Tibial nerve (tissue), 4 donors: ENCODE measurements around the gene SLC35G6. TPM values are rescaled to one million over a fixed set of nuclear protein-coding genes. Genes with fewer than 3 reads are reported as not detected.

Experiments used
- DNase-seq, 2 donors: peaks; one replicate each; pipeline ENCODE4 v3.0.0-alpha.2; 2019; ENCODE audit warnings: low spot score in 2 of 2
- H3K27ac ChIP-seq, 4 donors: fragments of 200-600 bp; sonication (generic) in 3 of 4; one replicate each; pipeline ENCODE4 v1.5.1; 2017 to 2019; ENCODE audit warnings: mild to moderate bottlenecking in 1 of 4
- H3K27me3 ChIP-seq, 2 donors: fragments of 200-600 bp; sonication (generic) in 1 of 2; one replicate each; pipeline versions ENCODE4 v1.5.1 to v1.6.0; 2017 to 2019
- H3K36me3 ChIP-seq, 3 donors: fragments of 200-600 bp; sonication (generic); one replicate each; pipeline ENCODE4 v1.5.1; 2018 to 2019
- H3K4me1 ChIP-seq, 4 donors: fragments of 200-600 bp; sonication (generic) in 3 of 4; one replicate each; pipeline ENCODE4 v1.5.1; 2017 to 2019
- H3K4me3 ChIP-seq, 4 donors: fragments of 200-600 bp; sonication (generic) in 3 of 4; one replicate each; pipeline ENCODE4 v1.5.1; 2017 to 2019; ENCODE audit warnings: mild to moderate bottlenecking in 1 of 4, moderate library complexity in 1 of 4
- H3K9me3 ChIP-seq, 4 donors: fragments of 200-600 bp; sonication (generic) in 3 of 4; one replicate each; pipeline ENCODE4 v1.5.1; 2017 to 2019
- EP300 ChIP-seq, 2 donors: sonication (generic); formaldehyde crosslinking; IDR thresholded peaks; one replicate each; pipeline ENCODE4 v1.6.1; 2017; ENCODE audit warnings: antibody characterized with exemption in 2 of 2, mild to moderate bottlenecking in 1 of 2
- POLR2A ChIP-seq, 2 donors: fragments of 450-650 bp; IDR thresholded peaks; one replicate each; pipeline ENCODE4 v1.6.1; 2017; ENCODE audit warnings: antibody characterized with exemption in 2 of 2, mild to moderate bottlenecking in 2 of 2, moderate library complexity in 2 of 2
- WGBS, 2 donors: methylation state at CpG; one replicate each; pipeline ENCODE4 v1.1.5; 2018; 5-methylcytosine and 5-hydroxymethylcytosine counted together
- total RNA-seq, 4 donors: library from RNA; depleted of rRNA; stranded (reverse); fragments of >200 nt; gene quantifications; one replicate each; pipeline ENCODE4 v1.1.0, GENCODE V29; 2016
- TF ChIP-seq, protein P1 (sequence below), 5 experiments: fragments of 200-600 bp in 3 of 5; fragments of 450-650 bp in 2 of 5; sonication (generic) in 3 of 5; IDR thresholded peaks; one replicate each; pipeline ENCODE4 v1.5.1; 2016 to 2019; ENCODE audit warnings: antibody characterized with exemption in 5 of 5, mild to moderate bottlenecking in 3 of 5, moderate library complexity in 2 of 5

SLC35G6 gene
- total RNA-seq, 4 donors from 2014 or later = not detected

DNA sequence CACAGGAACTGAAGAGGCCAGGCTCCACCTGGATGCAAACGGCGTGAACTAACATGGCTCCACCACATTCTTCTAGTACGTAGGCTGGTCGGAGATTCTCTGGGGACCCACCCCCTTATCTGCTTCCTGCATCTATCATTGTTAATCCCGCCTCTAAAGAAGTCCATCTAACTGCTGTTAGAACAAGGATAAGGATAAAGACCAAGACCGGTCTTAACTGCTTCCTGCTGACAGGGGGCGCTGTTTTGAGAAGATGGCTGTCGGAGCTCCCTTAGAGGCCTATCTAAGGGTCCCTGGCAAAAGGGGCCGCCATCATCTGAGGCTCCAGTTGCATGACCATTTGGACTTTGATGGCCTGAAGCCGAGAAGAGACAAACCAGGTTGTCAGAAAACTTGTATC lies 41.8 kb downstream of the SLC35G6 start:
- TF ChIP-seq, protein P1, sequence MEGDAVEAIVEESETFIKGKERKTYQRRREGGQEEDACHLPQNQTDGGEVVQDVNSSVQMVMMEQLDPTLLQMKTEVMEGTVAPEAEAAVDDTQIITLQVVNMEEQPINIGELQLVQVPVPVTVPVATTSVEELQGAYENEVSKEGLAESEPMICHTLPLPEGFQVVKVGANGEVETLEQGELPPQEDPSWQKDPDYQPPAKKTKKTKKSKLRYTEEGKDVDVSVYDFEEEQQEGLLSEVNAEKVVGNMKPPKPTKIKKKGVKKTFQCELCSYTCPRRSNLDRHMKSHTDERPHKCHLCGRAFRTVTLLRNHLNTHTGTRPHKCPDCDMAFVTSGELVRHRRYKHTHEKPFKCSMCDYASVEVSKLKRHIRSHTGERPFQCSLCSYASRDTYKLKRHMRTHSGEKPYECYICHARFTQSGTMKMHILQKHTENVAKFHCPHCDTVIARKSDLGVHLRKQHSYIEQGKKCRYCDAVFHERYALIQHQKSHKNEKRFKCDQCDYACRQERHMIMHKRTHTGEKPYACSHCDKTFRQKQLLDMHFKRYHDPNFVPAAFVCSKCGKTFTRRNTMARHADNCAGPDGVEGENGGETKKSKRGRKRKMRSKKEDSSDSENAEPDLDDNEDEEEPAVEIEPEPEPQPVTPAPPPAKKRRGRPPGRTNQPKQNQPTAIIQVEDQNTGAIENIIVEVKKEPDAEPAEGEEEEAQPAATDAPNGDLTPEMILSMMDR (IDR thresholded peaks at IDR 0.05) = peak in 4 of 5 experiments; percentile 21 to 40 (median 30)
- TF ChIP-seq EP300 (IDR thresholded peaks at IDR 0.05) = no peak
- TF ChIP-seq POLR2A (IDR thresholded peaks at IDR 0.05) = no peak
- Histone ChIP-seq H3K4me1 (no peaks in the 10 kb centered on the region), H3K4me3 (no peak overlapping the region), H3K27me3 (no peaks in the 10 kb centered on the region), H3K36me3 (no peaks in the 10 kb centered on the region), H3K9me3 (peaks cover 0 to 2% (median 0%) of the 10 kb centered on the region in 4 donors), H3K27ac (no peak overlapping the region)
- peak in 1 of 2 donors; percentile 13 for DNase-seq
- WGBS, 2 donors = 42 to 43% methylated on average over 10 of the region's 10 CpGs

DNA sequence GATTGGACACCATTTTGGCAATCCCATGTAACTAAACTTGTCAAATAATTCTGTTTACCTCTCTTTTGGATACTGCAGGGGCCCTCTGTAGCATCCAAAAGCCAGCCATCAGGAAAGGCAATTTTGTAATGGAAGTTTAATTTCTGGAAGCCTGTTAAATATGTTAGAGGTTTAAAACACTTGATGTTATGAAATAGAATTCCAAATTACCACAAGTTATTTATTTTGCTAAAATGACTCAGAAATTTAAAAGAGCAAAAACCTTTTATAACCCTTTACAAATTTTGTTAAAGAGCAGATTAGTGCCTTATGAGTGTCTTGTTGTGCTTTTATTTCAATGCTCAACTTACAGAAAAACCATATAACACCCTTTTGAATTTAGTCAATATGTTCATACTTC lies 47.6 kb downstream of the SLC35G6 start:
- no peak for DNase-seq
- TF ChIP-seq EP300 (IDR thresholded peaks at IDR 0.05) (no peak), POLR2A (IDR thresholded peaks at IDR 0.05) (no peak)
- TF ChIP-seq, protein P1 (IDR thresholded peaks at IDR 0.05) = no peak
- no peaks in the 10 kb centered on the region for H3K4me1 ChIP-seq

GRCh38 chr17:7530023-7530900 lies 49.0 kb downstream of the SLC35G6 start:
- no peak overlapping the region for H3K27ac ChIP-seq
- no peaks in the 10 kb centered on the region for H3K36me3 ChIP-seq
- no peaks in the 10 kb centered on the region for H3K27me3 ChIP-seq
- no peaks in the 10 kb centered on the region for H3K4me1 ChIP-seq
- H3K9me3 ChIP-seq = peaks cover 0 to 26% (median 6%) of the 10 kb centered on the region in 4 donors
- no peak overlapping the region for H3K4me3 ChIP-seq
- TF ChIP-seq EP300 (IDR thresholded peaks at IDR 0.05) (no peak), POLR2A (IDR thresholded peaks at IDR 0.05) (no peak)
- TF ChIP-seq, protein P1 (IDR thresholded peaks at IDR 0.05) = no peak
- WGBS, 2 donors = 90 to 91% methylated on average over 6 of the region's 6 CpGs
- DNase-seq = no peak

More for the DNA sequence above, 47.6 kb downstream of the SLC35G6 start:
- no peaks in the 10 kb centered on the region for H3K27me3 ChIP-seq
- no peak overlapping the region for H3K4me3 ChIP-seq
- H3K9me3 ChIP-seq = peaks cover 0 to 26% (median 6%) of the 10 kb centered on the region in 4 donors
- no peak overlapping the region for H3K27ac ChIP-seq
- H3K36me3 ChIP-seq = no peaks in the 10 kb centered on the region

Other genes starting within 250 kb of the SLC35G6 start
- gene DVL2, start 246.9 kb upstream of the SLC35G6 start, total RNA-seq = 10 to 100 TPM; 41.4 to 51.2 (median 46.7) TPM
- 10 to 100 TPM; 20.3 to 29.7 (median 23.3) TPM for gene PHF23, start 242.0 kb upstream of the SLC35G6 start, total RNA-seq
- gene GABARAP, start 239.0 kb upstream of the SLC35G6 start, total RNA-seq = 100 to 1,000 TPM; 402 to 515 (median 456) TPM
- gene CTDNEP1, start 229.7 kb upstream of the SLC35G6 start, total RNA-seq = 10 to 100 TPM; 38.5 to 82.2 (median 65.9) TPM
- gene ELP5, start 229.2 kb upstream of the SLC35G6 start, total RNA-seq = 10 to 100 TPM; 21.9 to 28.7 (median 25.0) TPM
- gene CLDN7, start 219.0 kb upstream of the SLC35G6 start, total RNA-seq = 1 to 10 TPM in 3 of 4 donors, not detected in 1; 2.0 to 5.9 (median 2.4) TPM
- gene SLC2A4, start 199.7 kb upstream of the SLC35G6 start, total RNA-seq = 10 to 100 TPM in 1 of 4 donors, 1 to 10 TPM in 3; 5.2 to 20.1 (median 6.2) TPM
- 1 to 10 TPM in 1 of 4 donors, under 1 TPM in 3; under 0.01 to 2.1 (median 0.52) TPM for gene YBX2, start 186.8 kb upstream of the SLC35G6 start, total RNA-seq
- gene EIF5A, start 173.8 kb upstream of the SLC35G6 start, total RNA-seq = 100 to 1,000 TPM; 106 to 278 (median 132) TPM
- gene GPS2, start 166.1 kb upstream of the SLC35G6 start, total RNA-seq = 100 to 1,000 TPM in 1 of 4 donors, 10 to 100 TPM in 3; 36.1 to 108 (median 57.3) TPM
- 10 to 100 TPM; 16.2 to 40.2 (median 27.5) TPM for gene NEURL4, start 152.1 kb upstream of the SLC35G6 start, total RNA-seq
- 10 to 100 TPM in 3 of 4 donors, 1 to 10 TPM in 1; 8.1 to 33.1 (median 11.2) TPM for gene ACAP1, start 144.9 kb upstream of the SLC35G6 start, total RNA-seq
- gene KCTD11, start 129.3 kb upstream of the SLC35G6 start, total RNA-seq = 10 to 100 TPM; 25.3 to 35.4 (median 28.7) TPM
- not detected for gene TMEM95, start 126.3 kb upstream of the SLC35G6 start, total RNA-seq
- 1 to 10 TPM; 2.4 to 9.8 (median 6.0) TPM for gene TNK1, start 100.4 kb upstream of the SLC35G6 start, total RNA-seq
- 10 to 100 TPM; 28.7 to 55.5 (median 42.9) TPM for gene PLSCR3, start 86.9 kb upstream of the SLC35G6 start, total RNA-seq
- 100 to 1,000 TPM in 2 of 4 donors, 10 to 100 TPM in 2; 88.3 to 121 (median 103) TPM for gene TMEM256, start 77.3 kb upstream of the SLC35G6 start, total RNA-seq
- gene NLGN2, start 73.6 kb upstream of the SLC35G6 start, total RNA-seq = 10 to 100 TPM; 14.4 to 32.4 (median 23.9) TPM
- gene SPEM1, start 61.1 kb upstream of the SLC35G6 start, total RNA-seq = not detected
- gene SPEM2, start 55.8 kb upstream of the SLC35G6 start, total RNA-seq = not detected
- gene SPEM3, start 52.6 kb upstream of the SLC35G6 start, total RNA-seq = not detected
- 1 to 10 TPM; 1.7 to 6.6 (median 4.1) TPM for gene TMEM102, start 46.0 kb upstream of the SLC35G6 start, total RNA-seq
- gene FGF11, start 41.9 kb upstream of the SLC35G6 start, total RNA-seq = 1 to 10 TPM; 1.5 to 3.3 (median 2.2) TPM
- 10 to 100 TPM in 3 of 4 donors, 1 to 10 TPM in 1; 6.5 to 16.0 (median 13.5) TPM for gene CHRNB1, start 36.4 kb upstream of the SLC35G6 start, total RNA-seq
- 10 to 100 TPM; 60.5 to 64.1 (median 63.0) TPM for gene ZBTB4, start 1.8 kb upstream of the SLC35G6 start, total RNA-seq
- 100 to 1,000 TPM in 3 of 4 donors, 10 to 100 TPM in 1; 87.0 to 163 (median 125) TPM for gene POLR2A, start 2.9 kb downstream of the SLC35G6 start, total RNA-seq
- gene TNFSF12, start 67.6 kb downstream of the SLC35G6 start, total RNA-seq = 100 to 1,000 TPM in 2 of 4 donors, 10 to 100 TPM in 2; 59.4 to 109 (median 98.8) TPM
- gene TNFSF13, start 77.3 kb downstream of the SLC35G6 start, total RNA-seq = 10 to 100 TPM; 44.7 to 93.3 (median 64.7) TPM
- 10 to 100 TPM; 54.3 to 75.4 (median 59.0) TPM for gene SENP3, start 80.5 kb downstream of the SLC35G6 start, total RNA-seq
- gene CD68, start 98.2 kb downstream of the SLC35G6 start, total RNA-seq = 10 to 100 TPM; 19.3 to 65.7 (median 34.2) TPM
- gene MPDU1, start 102.4 kb downstream of the SLC35G6 start, total RNA-seq = 100 to 1,000 TPM in 1 of 4 donors, 10 to 100 TPM in 3; 58.3 to 102 (median 66.2) TPM
- gene SOX15, start 108.6 kb downstream of the SLC35G6 start, total RNA-seq = 1 to 10 TPM; 3.1 to 6.9 (median 5.0) TPM
- 10 to 100 TPM; 34.7 to 39.4 (median 36.7) TPM for gene FXR2, start 133.5 kb downstream of the SLC35G6 start, total RNA-seq
- 100 to 1,000 TPM in 1 of 4 donors, 10 to 100 TPM in 3; 69.3 to 130 (median 82.0) TPM for gene SAT2, start 146.4 kb downstream of the SLC35G6 start, total RNA-seq
- 1 to 10 TPM in 1 of 4 donors, under 1 TPM in 1, not detected in 2; 0.63 to 1.2 TPM for gene SHBG, start 148.7 kb downstream of the SLC35G6 start, total RNA-seq
- gene ATP1B2, start 169.5 kb downstream of the SLC35G6 start, total RNA-seq = 1 to 10 TPM; 1.5 to 3.9 (median 1.9) TPM
- 10 to 100 TPM; 26.7 to 32.1 (median 30.0) TPM for gene TP53, start 206.0 kb downstream of the SLC35G6 start, total RNA-seq
- 1 to 10 TPM; 3.6 to 8.0 (median 4.8) TPM for gene WRAP53, start 207.0 kb downstream of the SLC35G6 start, total RNA-seq
- under 1 TPM in 2 of 4 donors, not detected in 2; 0.20 to 0.21 TPM for gene EFNB3, start 223.8 kb downstream of the SLC35G6 start, total RNA-seq
- 1 to 10 TPM in 1 of 4 donors, under 1 TPM in 3; under 0.01 to 1.4 (median under 0.01) TPM for gene DNAH2, start 236.3 kb downstream of the SLC35G6 start, total RNA-seq